WTC11 (cell line): ENCODE measurements around the gene SLITRK3. TPM values are rescaled to one million over a fixed set of nuclear protein-coding genes. Genes with fewer than 3 reads are reported as not detected.
"Not testable (repeated sequence)": the region's sequence is repeated elsewhere in the genome, so short reads cannot be mapped to it uniquely, and the experiment has no call there.

ENCODE experiments used
- ATAC-seq: fragments of 200-7000 bp; cut with Tn5 transposase; 2 replicates; pipeline ENCODE4 v1.10.0; 2021; ENCODE audit warnings: mild to moderate bottlenecking, moderate library complexity
- CTCF ChIA-PET: fragments of 300-600 bp; sonication (Branson Sonifier 250); formaldehyde crosslinking; loops from one replicate; lab custom pipeline; 2021; ENCODE audit warnings: antibody characterized with exemption; lab: Charles Lee
- POLR2A ChIA-PET: fragments of 350-600 bp; sonication (Branson Sonifier 250); formaldehyde crosslinking; loops from one replicate; lab custom pipeline; 2021; ENCODE audit warnings: antibody characterized with exemption; lab: Charles Lee
- DNase-seq: peaks from one replicate; pipeline ENCODE4 v3.0.0; 2021; ENCODE audit warnings: low spot score
- H3K27ac Mint-ChIP-seq: 2 replicates; pipeline ENCODE4 v1.8.0; 2021; ENCODE audit warnings: mixed read lengths
- H3K27me3 Mint-ChIP-seq: 2 replicates; pipeline ENCODE4 v1.8.0; 2021; ENCODE audit warnings: low read depth, mild to moderate bottlenecking, moderate library complexity, mixed read lengths
- H3K36me3 Mint-ChIP-seq: 2 replicates; pipeline ENCODE4 v1.8.0; 2021; ENCODE audit warnings: mixed read lengths
- H3K4me1 Mint-ChIP-seq: 2 replicates; pipeline ENCODE4 v1.8.0; 2022; ENCODE audit warnings: mixed read lengths
- H3K4me3 Mint-ChIP-seq: 2 replicates; pipeline ENCODE4 v1.8.0; 2021; ENCODE audit warnings: mild to moderate bottlenecking, moderate library complexity, mixed read lengths
- H3K9me3 Mint-ChIP-seq: 2 replicates; pipeline ENCODE4 v1.8.0; 2021; ENCODE audit warnings: mixed read lengths
- FOXP1 ChIP-seq: sonication (generic); formaldehyde crosslinking; IDR thresholded peaks from 2 replicates; pipeline ENCODE4 v1.8.0; 2022; ENCODE audit warnings: missing genetic modification reagents, mild to moderate bottlenecking, moderate library complexity, borderline replicate concordance
- GRHL2 ChIP-seq: fragments of 250-450 bp; sonication (Bioruptor Pico); IDR thresholded peaks from 2 replicates; pipeline ENCODE4 v1.8.0; 2022; ENCODE audit warnings: mild to moderate bottlenecking, moderate library complexity; ENCODE audit not compliant: insufficient replicate concordance, severe bottlenecking
- MXD4 ChIP-seq: fragments of 250-450 bp; sonication (Bioruptor Pico); IDR thresholded peaks from 2 replicates; pipeline ENCODE4 v1.8.0; 2021; ENCODE audit warnings: mild to moderate bottlenecking, moderate library complexity, borderline replicate concordance
- NR2C2 ChIP-seq: sonication (generic); formaldehyde crosslinking; IDR thresholded peaks from 2 replicates; pipeline ENCODE4 v1.8.0; 2022; ENCODE audit warnings: mild to moderate bottlenecking, missing genetic modification reagents
- ZNF121 ChIP-seq: sonication (generic); formaldehyde crosslinking; IDR thresholded peaks from 2 replicates; pipeline ENCODE4 v1.8.0; 2023; ENCODE audit warnings: missing genetic modification reagents
- ZNF263 ChIP-seq: sonication (generic); formaldehyde crosslinking; IDR thresholded peaks from 2 replicates; pipeline ENCODE4 v1.8.1; 2022; ENCODE audit warnings: low read depth, mild to moderate bottlenecking, moderate library complexity, missing genetic modification reagents
- ZNF416 ChIP-seq: fragments of 250-450 bp; sonication (Bioruptor Pico); IDR thresholded peaks from 2 replicates; pipeline ENCODE4 v1.9.0; 2021; ENCODE audit warnings: mild to moderate bottlenecking, inconsistent platforms
- total RNA-seq: library from RNA; stranded (reverse); gene quantifications from 3 replicates; pipeline ENCODE4 v1.2.3, GENCODE V29; 2021
- TF ChIP-seq, protein P1 (sequence below): fragments of 250-450 bp; sonication (Bioruptor Pico); IDR thresholded peaks from 2 replicates; pipeline ENCODE4 v1.9.0; 2021; ENCODE audit warnings: moderate library complexity, mild to moderate bottlenecking, inconsistent platforms, borderline replicate concordance
- TF ChIP-seq, protein P2 (sequence below): fragments of 250-450 bp; sonication (Bioruptor Pico); conservative IDR thresholded peaks from 2 replicates; pipeline ENCODE4 v1.9.0; 2021; ENCODE audit warnings: mild to moderate bottlenecking
- TF ChIP-seq, protein P3 (sequence below): sonication (generic); formaldehyde crosslinking; IDR thresholded peaks from 2 replicates; pipeline ENCODE4 v1.8.0; 2022; ENCODE audit warnings: mild to moderate bottlenecking, missing genetic modification reagents
- TF ChIP-seq, protein P4 (sequence below): sonication (generic); formaldehyde crosslinking; IDR thresholded peaks from 2 replicates; pipeline ENCODE4 v1.8.1; 2023; ENCODE audit warnings: mild to moderate bottlenecking, moderate library complexity, missing genetic modification reagents
- TF ChIP-seq, protein P5 (sequence below): sonication (generic); formaldehyde crosslinking; IDR thresholded peaks from 2 replicates; pipeline ENCODE4 v1.8.0; 2022; ENCODE audit warnings: mild to moderate bottlenecking, missing genetic modification reagents
- TF ChIP-seq, protein P6 (sequence below): sonication (generic); formaldehyde crosslinking; IDR thresholded peaks from 2 replicates; pipeline ENCODE4 v1.8.0; 2023; ENCODE audit warnings: missing genetic modification reagents, mild to moderate bottlenecking, borderline replicate concordance

SLITRK3 gene
- total RNA-seq, 1 experiment from 2014 or later: 4.4 TPM

DNA sequence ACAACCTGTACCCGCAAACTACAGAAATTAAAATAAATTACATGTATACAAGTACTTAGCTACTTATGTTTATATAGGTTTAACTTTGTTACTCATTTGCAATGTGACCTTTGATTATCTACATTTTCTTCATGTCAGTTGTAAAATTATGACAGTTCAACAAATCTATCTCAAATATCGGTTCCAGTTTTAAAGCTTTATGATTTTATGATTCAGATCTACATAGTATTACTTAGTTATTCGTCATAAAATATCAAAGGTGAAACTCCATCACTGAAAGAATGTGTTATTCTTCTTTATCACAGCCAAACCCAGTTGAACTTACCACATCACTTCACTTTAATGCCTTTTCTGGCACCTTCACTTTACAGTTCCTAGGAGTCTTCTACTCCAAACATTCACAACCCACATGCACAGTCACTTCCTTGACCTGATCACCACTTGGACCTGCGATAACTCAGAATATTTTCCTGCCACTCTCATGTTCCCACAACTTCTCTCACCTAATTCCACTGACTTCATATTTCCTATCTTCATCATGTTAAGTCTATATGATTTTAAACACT is 47.2 kb downstream of the SLITRK3 start:
- H3K27ac Mint-ChIP-seq: no peak overlapping the region
- no peaks in the 10 kb centered on the region for H3K36me3 Mint-ChIP-seq
- TF ChIP-seq, protein P1, sequence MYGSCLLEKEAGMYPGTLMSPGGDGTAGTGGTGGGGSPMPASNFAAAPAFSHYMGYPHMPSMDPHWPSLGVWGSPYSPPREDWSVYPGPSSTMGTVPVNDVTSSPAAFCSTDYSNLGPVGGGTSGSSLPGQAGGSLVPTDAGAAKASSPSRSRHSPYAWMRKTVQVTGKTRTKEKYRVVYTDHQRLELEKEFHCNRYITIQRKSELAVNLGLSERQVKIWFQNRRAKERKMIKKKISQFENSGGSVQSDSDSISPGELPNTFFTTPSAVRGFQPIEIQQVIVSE (CRISPR knock-in tag): no peak
- TF ChIP-seq NR2C2 (CRISPR knock-in tag): no peak
- no peak for TF ChIP-seq ZNF416
- no peak overlapping the region for H3K4me3 Mint-ChIP-seq
- ChIA-PET POLR2A (no interaction called here), CTCF (no interaction called here)
- no peak for DNase-seq
- no peaks in the 10 kb centered on the region for H3K27me3 Mint-ChIP-seq
- ATAC-seq: no peak
- no peaks in the 10 kb centered on the region for H3K4me1 Mint-ChIP-seq
- peaks cover 3% of the 10 kb centered on the region; the same call in 1 of the 2 replicates for H3K9me3 Mint-ChIP-seq

DNA sequence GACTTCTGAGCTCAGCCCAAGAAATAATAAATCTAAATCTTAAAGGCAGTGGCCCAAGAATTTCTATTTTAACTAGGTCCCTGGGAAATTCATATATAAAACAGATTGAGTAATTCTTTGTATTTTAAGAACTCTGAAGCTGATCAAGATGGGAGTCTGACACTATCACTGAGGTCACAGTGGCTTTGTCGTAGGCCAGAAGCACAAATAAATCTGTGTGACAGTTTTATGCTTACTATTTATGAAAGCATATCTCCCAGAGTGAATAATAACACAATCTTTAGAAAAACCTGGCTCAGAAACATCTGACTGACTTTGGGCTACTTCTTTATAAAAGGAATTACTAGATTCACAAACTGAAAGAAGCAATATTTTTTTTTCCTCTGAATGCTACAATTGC is 51.9 kb downstream of the SLITRK3 start:
- Mint-ChIP-seq H3K4me3 (no peak overlapping the region), H3K36me3 (no peaks in the 10 kb centered on the region), H3K9me3 (peaks cover 7% of the 10 kb centered on the region), H3K27ac (no peak overlapping the region), H3K4me1 (no peaks in the 10 kb centered on the region), H3K27me3 (no peaks in the 10 kb centered on the region)
- no peak for DNase-seq
- ChIA-PET CTCF (no interaction called here), POLR2A (interaction anchor here (0.5 kb wide), 1 partner anchor 1515 kb away, joined by 3 read pairs; no protein-coding TSS in a partner anchor)
- no peak for TF ChIP-seq ZNF121 (CRISPR knock-in tag)
- TF ChIP-seq, protein P2, sequence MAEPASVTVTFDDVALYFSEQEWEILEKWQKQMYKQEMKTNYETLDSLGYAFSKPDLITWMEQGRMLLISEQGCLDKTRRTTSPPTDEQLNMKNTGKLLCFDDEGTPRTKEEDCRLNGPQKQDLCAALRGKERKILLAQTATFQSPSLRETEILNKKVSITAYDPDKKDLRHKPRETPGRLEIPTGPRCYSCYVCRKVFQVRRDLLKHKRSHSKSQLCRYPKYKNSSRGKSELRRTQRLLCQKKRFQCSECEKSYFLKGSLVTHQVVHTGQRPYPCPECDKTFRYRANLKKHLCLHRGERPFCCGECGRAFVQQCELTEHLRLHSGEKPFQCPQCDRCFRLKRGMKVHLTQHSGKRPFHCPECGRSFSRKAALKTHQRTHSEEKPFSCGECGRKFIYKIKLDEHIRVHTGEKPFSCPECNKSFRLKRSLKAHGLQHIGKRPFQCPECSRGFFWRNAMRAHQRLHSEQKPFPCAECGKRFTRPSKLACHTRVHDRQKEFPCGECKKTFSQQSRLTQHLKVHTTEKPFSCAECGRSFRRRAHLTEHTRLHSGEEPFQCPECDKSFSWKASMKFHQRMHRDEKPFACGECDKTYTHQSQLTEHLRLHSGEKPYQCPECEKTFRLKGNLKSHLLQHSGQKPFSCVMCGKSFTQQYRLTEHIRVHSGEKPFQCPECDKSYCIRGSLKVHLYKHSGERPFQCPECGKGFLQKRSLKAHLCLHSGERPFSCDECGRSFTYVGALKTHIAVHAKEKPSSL (CRISPR knock-in tag): no peak
- no peak for TF ChIP-seq GRHL2 (CRISPR knock-in tag)
- TF ChIP-seq, protein P3, sequence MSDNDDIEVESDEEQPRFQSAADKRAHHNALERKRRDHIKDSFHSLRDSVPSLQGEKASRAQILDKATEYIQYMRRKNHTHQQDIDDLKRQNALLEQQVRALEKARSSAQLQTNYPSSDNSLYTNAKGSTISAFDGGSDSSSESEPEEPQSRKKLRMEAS (CRISPR knock-in tag): no peak
- no peak for TF ChIP-seq FOXP1 (CRISPR knock-in tag)
- no peak for TF ChIP-seq MXD4 (CRISPR knock-in tag)
- TF ChIP-seq, protein P4, sequence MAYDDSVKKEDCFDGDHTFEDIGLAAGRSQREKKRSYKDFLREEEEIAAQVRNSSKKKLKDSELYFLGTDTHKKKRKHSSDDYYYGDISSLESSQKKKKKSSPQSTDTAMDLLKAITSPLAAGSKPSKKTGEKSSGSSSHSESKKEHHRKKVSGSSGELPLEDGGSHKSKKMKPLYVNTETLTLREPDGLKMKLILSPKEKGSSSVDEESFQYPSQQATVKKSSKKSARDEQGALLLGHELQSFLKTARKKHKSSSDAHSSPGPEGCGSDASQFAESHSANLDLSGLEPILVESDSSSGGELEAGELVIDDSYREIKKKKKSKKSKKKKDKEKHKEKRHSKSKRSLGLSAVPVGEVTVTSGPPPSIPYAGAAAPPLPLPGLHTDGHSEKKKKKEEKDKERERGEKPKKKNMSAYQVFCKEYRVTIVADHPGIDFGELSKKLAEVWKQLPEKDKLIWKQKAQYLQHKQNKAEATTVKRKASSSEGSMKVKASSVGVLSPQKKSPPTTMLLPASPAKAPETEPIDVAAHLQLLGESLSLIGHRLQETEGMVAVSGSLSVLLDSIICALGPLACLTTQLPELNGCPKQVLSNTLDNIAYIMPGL: no peak
- TF ChIP-seq, protein P5, sequence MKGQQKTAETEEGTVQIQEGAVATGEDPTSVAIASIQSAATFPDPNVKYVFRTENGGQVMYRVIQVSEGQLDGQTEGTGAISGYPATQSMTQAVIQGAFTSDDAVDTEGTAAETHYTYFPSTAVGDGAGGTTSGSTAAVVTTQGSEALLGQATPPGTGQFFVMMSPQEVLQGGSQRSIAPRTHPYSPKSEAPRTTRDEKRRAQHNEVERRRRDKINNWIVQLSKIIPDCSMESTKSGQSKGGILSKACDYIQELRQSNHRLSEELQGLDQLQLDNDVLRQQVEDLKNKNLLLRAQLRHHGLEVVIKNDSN (CRISPR knock-in tag): no peak
- TF ChIP-seq, protein P6, sequence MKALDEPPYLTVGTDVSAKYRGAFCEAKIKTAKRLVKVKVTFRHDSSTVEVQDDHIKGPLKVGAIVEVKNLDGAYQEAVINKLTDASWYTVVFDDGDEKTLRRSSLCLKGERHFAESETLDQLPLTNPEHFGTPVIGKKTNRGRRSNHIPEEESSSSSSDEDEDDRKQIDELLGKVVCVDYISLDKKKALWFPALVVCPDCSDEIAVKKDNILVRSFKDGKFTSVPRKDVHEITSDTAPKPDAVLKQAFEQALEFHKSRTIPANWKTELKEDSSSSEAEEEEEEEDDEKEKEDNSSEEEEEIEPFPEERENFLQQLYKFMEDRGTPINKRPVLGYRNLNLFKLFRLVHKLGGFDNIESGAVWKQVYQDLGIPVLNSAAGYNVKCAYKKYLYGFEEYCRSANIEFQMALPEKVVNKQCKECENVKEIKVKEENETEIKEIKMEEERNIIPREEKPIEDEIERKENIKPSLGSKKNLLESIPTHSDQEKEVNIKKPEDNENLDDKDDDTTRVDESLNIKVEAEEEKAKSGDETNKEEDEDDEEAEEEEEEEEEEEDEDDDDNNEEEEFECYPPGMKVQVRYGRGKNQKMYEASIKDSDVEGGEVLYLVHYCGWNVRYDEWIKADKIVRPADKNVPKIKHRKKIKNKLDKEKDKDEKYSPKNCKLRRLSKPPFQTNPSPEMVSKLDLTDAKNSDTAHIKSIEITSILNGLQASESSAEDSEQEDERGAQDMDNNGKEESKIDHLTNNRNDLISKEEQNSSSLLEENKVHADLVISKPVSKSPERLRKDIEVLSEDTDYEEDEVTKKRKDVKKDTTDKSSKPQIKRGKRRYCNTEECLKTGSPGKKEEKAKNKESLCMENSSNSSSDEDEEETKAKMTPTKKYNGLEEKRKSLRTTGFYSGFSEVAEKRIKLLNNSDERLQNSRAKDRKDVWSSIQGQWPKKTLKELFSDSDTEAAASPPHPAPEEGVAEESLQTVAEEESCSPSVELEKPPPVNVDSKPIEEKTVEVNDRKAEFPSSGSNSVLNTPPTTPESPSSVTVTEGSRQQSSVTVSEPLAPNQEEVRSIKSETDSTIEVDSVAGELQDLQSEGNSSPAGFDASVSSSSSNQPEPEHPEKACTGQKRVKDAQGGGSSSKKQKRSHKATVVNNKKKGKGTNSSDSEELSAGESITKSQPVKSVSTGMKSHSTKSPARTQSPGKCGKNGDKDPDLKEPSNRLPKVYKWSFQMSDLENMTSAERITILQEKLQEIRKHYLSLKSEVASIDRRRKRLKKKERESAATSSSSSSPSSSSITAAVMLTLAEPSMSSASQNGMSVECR (CRISPR knock-in tag): no peak
- TF ChIP-seq ZNF263: no peak
- ATAC-seq: no peak

DNA sequence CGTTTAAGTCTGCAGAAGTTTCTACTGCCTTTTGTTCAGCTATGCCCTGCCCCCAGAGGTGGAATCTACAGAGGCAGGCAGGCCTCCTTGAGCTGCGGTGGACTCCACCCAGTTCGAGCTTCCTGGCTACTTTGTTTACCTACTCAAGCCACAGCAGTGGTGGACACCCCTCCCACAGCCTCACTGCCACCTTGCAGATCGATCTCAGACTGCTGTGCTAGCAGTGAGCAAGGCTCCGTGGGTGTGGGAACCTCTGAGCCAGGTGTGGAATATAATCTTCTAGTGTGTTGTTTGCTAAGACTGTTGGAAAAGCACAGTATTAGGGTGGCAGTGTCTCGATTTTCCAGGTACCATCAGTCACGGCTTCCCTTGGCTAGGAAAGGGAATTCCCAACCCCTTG is 56.3 kb downstream of the SLITRK3 start:
- H3K4me1 Mint-ChIP-seq, DNase-seq, CTCF ChIA-PET, H3K36me3 Mint-ChIP-seq, H3K27ac Mint-ChIP-seq, H3K27me3 Mint-ChIP-seq, POLR2A ChIA-PET, ATAC-seq, H3K4me3 Mint-ChIP-seq: not testable (repeated sequence)
- H3K9me3 Mint-ChIP-seq: peaks cover 27% of the 10 kb centered on the region
